Thoracic aorta (tissue), 2 donors: Measurements from ENCODE around the gene RASAL2. TPM values are rescaled to one million over a fixed set of nuclear protein-coding genes. Genes with fewer than 3 reads are reported as not detected.
A peak's percentile ranks its signal among the peaks of the same experiment; 100 is the strongest.

Experiments used
- ATAC-seq: fragments of 150-250 bp; one replicate; pipeline ENCODE4 v1.8.0; 2017; ENCODE audit warnings: low read depth; ENCODE audit not compliant: insufficient number of reproducible peaks, low FRiP score
- DNase-seq: peaks from one replicate; pipeline ENCODE4 v3.0.0-alpha.2; 2020; ENCODE audit warnings: low spot score
- H3K27ac ChIP-seq, 2 donors: fragments of 200-600 bp; sonication (generic); 1 replicate in 1 of 2; 2 replicates in 1 of 2; pipeline ENCODE4 v1.5.1; 2016; ENCODE audit warnings: mild to moderate bottlenecking in 2 of 2, moderate library complexity in 2 of 2
- H3K27me3 ChIP-seq: fragments of 200-600 bp; sonication (generic); replicated peaks from 2 replicates; pipeline ENCODE4 v1.6.0; 2016; ENCODE audit warnings: mild to moderate bottlenecking; ENCODE audit not compliant: insufficient read depth
- H3K36me3 ChIP-seq: fragments of 200-600 bp; sonication (generic); one replicate; pipeline ENCODE4 v1.5.1; 2016
- H3K4me1 ChIP-seq, 2 donors: fragments of 200-600 bp; sonication (generic); 1 replicate in 1 of 2; 2 replicates in 1 of 2; pipeline versions ENCODE4 v1.5.1 to v1.6.0; 2016; ENCODE audit warnings: low read depth in 2 of 2, mild to moderate bottlenecking in 1 of 2; ENCODE audit not compliant: control insufficient read depth in 1 of 2
- H3K4me3 ChIP-seq: fragments of 200-600 bp; sonication (generic); 2 replicates; pipeline ENCODE4 v1.5.1; 2016; ENCODE audit warnings: mild to moderate bottlenecking
- H3K9me3 ChIP-seq: fragments of 200-600 bp; sonication (generic); 2 replicates; pipeline ENCODE4 v1.5.1; 2016
- CTCF ChIP-seq: fragments of 200-600 bp; sonication (generic); IDR thresholded peaks from one replicate; pipeline ENCODE4 v1.5.1; 2019; ENCODE audit warnings: antibody characterized with exemption
- total RNA-seq, 2 donors: library from RNA; depleted of rRNA; stranded (reverse); fragments of >200 nt; gene quantifications; one replicate each; pipeline versions ENCODE4 v1.1.0 to v1.2.3, GENCODE V29; 2016

The RASAL2 gene
- total RNA-seq, 2 donors from 2014 or later, result 38.0 to 45.1 TPM

DNA sequence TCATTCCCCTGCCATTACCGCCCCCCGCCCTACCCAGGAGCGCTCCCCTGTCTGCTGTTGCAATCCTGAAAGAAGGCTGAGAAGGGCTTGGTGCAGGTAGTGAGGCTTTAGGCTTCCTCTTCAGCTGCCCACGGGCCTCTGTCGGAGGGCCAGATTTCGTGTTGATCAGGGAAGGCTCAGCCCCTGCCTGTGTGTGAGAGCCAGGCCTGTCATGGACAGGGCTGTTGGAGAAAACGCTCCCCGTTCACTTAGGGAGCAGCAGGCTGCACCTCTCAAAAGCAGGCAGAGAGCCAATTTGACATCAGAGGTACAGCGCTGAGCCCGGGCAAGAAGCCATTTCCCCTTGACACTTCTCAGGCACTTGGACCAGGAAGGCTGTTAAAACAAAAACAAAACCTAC is 438.0 kb downstream of the RASAL2 start:
- no peaks in the 10 kb centered on the region for H3K36me3 ChIP-seq
- H3K9me3 ChIP-seq, result no peaks in the 10 kb centered on the region
- ATAC-seq (no peak), DNase-seq (no peak)
- TF ChIP-seq CTCF, result no peak
- peak overlapping the region; percentile 24 for H3K4me3 ChIP-seq
- H3K27me3 ChIP-seq, result no peaks in the 10 kb centered on the region
- no peak overlapping the region for H3K27ac ChIP-seq
- H3K4me1 ChIP-seq, result peaks cover 0 to 3% of the 10 kb centered on the region in 2 donors

GRCh38 chr1:178532392-178532791 is 438.5 kb downstream of the RASAL2 start:
- no peak for DNase-seq
- H3K4me3 ChIP-seq, result peak overlapping the region; percentile 24

GRCh38 chr1:178533121-178533946 is 439.4 kb downstream of the RASAL2 start:
- Histone ChIP-seq H3K4me1 (peaks cover 0 to 3% of the 10 kb centered on the region in 2 donors), H3K27ac (no peak overlapping the region), H3K4me3 (no peak overlapping the region), H3K36me3 (no peaks in the 10 kb centered on the region), H3K9me3 (no peaks in the 10 kb centered on the region), H3K27me3 (no peaks in the 10 kb centered on the region)
- DNase-seq (no peak), ATAC-seq (no peak)
- TF ChIP-seq CTCF, result no peak

More at GRCh38 chr1:178532392-178532791, 438.5 kb downstream of the RASAL2 start:
- no peaks in the 10 kb centered on the region for H3K9me3 ChIP-seq
- no peaks in the 10 kb centered on the region for H3K27me3 ChIP-seq
- peak; percentile 88 for TF ChIP-seq CTCF
- H3K4me1 ChIP-seq, result peaks cover 0 to 3% of the 10 kb centered on the region in 2 donors
- peak; percentile 38 for ATAC-seq
- no peak overlapping the region for H3K27ac ChIP-seq
- H3K36me3 ChIP-seq, result no peaks in the 10 kb centered on the region

Other genes starting within 250 kb of the RASAL2 start
- gene SEC16B, start 124.0 kb upstream of the RASAL2 start, total RNA-seq, result 1 to 10 TPM; 4.2 to 6.8 TPM